Motor neuron (in vitro differentiated cells): Measurements from ENCODE around the gene SYNE2. TPM values are rescaled to one million over a fixed set of nuclear protein-coding genes. Genes with fewer than 3 reads are reported as not detected.

Experiments used
- ATAC-seq, 8 experiments: fragments of 200-7000 bp; cut with Tn5 transposase; replicated peaks in 6 of 8; 2 replicates each; pipeline ENCODE4 v1.8.0; 2021; ENCODE audit warnings: mild to moderate bottlenecking in 8 of 8, moderate library complexity in 8 of 8
- H3K27ac ChIP-seq, 2 donors: fragments of 250-450 bp; sonication (Bioruptor Pico); 2 replicates each; pipeline ENCODE4 v1.9.0; 2021; ENCODE audit warnings: antibody characterized with exemption in 2 of 2, mild to moderate bottlenecking in 2 of 2, moderate library complexity in 1 of 2
- H3K4me1 ChIP-seq, 2 donors: fragments of 250-450 bp; sonication (Bioruptor Pico); replicated peaks in 1 of 2; 2 replicates each; pipeline ENCODE4 v1.6.1; 2021; ENCODE audit warnings: antibody characterized with exemption in 2 of 2, mild to moderate bottlenecking in 2 of 2, moderate library complexity in 1 of 2
- H3K4me3 ChIP-seq, 5 donors: fragments of 250-450 bp; sonication (Bioruptor Pico); 2 replicates each; pipeline ENCODE4 v1.9.0; 2021; ENCODE audit warnings: antibody characterized with exemption in 5 of 5, mild to moderate bottlenecking in 5 of 5, moderate library complexity in 4 of 5
- WGBS, 10 experiments: fragments of 450-650 bp; shearing (Covaris generic); methylation state at CpG; one replicate each; pipeline ENCODE4 v1.0.0; 2022; 5-methylcytosine and 5-hydroxymethylcytosine counted together
- in situ Hi-C, 9 experiments: fragments of 400-800 bp; cut with MboI; loops; one replicate each; pipeline ENCODE4 v1.15.0; 2021; ENCODE audit warnings: low sequenced_read_pairs in 9 of 9, low pct_unique_long_range_greater_than_20kb in 2 of 9; ENCODE audit not compliant: unreplicated experiment in 9 of 9
- total RNA-seq, 8 experiments: library from RNA; unstranded; fragments of 300-600 nt; gene quantifications; 2 replicates each; pipeline versions ENCODE4 v1.2.3 to v1.2.4, GENCODE V29; 2022

Gene SYNE2
- total RNA-seq, 8 experiments from 2014 or later = 3.6 to 51.3 (median 34.2) TPM

GRCh38 chr14:63992858-63993257, 140.1 kb downstream of the SYNE2 start:
- 72 to 100% (median 83%) methylated on average over 1 to 6 of the region's 6 CpGs; no CpG with 5 or more reads in 1 of the 10 experiments for WGBS, 10 experiments

GRCh38 chr14:63993992-63994391, 141.2 kb downstream of the SYNE2 start:
- Histone ChIP-seq H3K27ac (no peak overlapping the region), H3K4me1 (no peaks in the 10 kb centered on the region), H3K4me3 (no peak overlapping the region)
- 79 to 100% (median 86%) methylated on average over 1 to 3 of the region's 3 CpGs; no CpG with 5 or more reads in 2 of the 10 experiments for WGBS, 10 experiments
- ATAC-seq = no peak
- in situ Hi-C loops = no loop called here

More at GRCh38 chr14:63992858-63993257, 140.1 kb downstream of the SYNE2 start:
- Histone ChIP-seq H3K4me1 (no peaks in the 10 kb centered on the region), H3K27ac (no peak overlapping the region), H3K4me3 (no peak overlapping the region)
- no peak for ATAC-seq
- in situ Hi-C loops = no loop called here

GRCh38 chr14:63995285-63995684, 142.5 kb downstream of the SYNE2 start:
- 25 to 100% (median 75%) methylated on average over 1 to 4 of the region's 4 CpGs; no CpG with 5 or more reads in 1 of the 10 experiments for WGBS, 10 experiments
- no peak overlapping the region for H3K27ac ChIP-seq
- in situ Hi-C loops = no loop called here
- no peak overlapping the region for H3K4me3 ChIP-seq
- H3K4me1 ChIP-seq = no peaks in the 10 kb centered on the region
- ATAC-seq = no peak

GRCh38 chr14:63996016-63996415, 143.2 kb downstream of the SYNE2 start:
- Histone ChIP-seq H3K4me3 (no peak overlapping the region), H3K4me1 (no peaks in the 10 kb centered on the region), H3K27ac (no peak overlapping the region)
- 50 to 100% (median 91%) methylated on average over 2 to 4 of the region's 4 CpGs for WGBS, 10 experiments
- no peak for ATAC-seq
- in situ Hi-C loops = no loop called here

- no peak overlapping the region for H3K4me3 ChIP-seq
- in situ Hi-C loops = no loop called here
- no peak overlapping the region for H3K27ac ChIP-seq
- 74 to 100% (median 94%) methylated on average over 2 to 10 of the region's 10 CpGs; no CpG with 5 or more reads in 1 of the 10 experiments for WGBS, 10 experiments
- peak in 3 of 8 experiments; percentile 47 to 73 (median 66) for ATAC-seq
- no peaks in the 10 kb centered on the region for H3K4me1 ChIP-seq
Measured at GRCh38 chr14:63996625-63997220, 143.9 kb downstream of the SYNE2 start.

- Histone ChIP-seq H3K4me1 (no peaks in the 10 kb centered on the region), H3K27ac (no peak overlapping the region), H3K4me3 (no peak overlapping the region)
- 83 to 100% (median 100%) methylated on average over 1 of the region's 1 CpG; no CpG with 5 or more reads in 7 of the 10 experiments for WGBS, 10 experiments
- ATAC-seq = no peak
- in situ Hi-C loops = loop anchor here in 3 of 9 experiments (25.0 kb wide), 2 partner anchors 188 to 312 kb away; no protein-coding TSS in a partner anchor
Measured at GRCh38 chr14:64000749-64001148, 147.9 kb downstream of the SYNE2 start.

- H3K4me3 ChIP-seq = no peak overlapping the region
- no peaks in the 10 kb centered on the region for H3K4me1 ChIP-seq
- in situ Hi-C loops = loop anchor here in 3 of 9 experiments (25.0 kb wide), 2 partner anchors 194 to 306 kb away; no protein-coding TSS in a partner anchor
- H3K27ac ChIP-seq = no peak overlapping the region
- no peak for ATAC-seq
- 70 to 100% (median 100%) methylated on average over 1 to 2 of the region's 2 CpGs; no CpG with 5 or more reads in 1 of the 10 experiments for WGBS, 10 experiments
Measured at GRCh38 chr14:64005822-64006221, 153.0 kb downstream of the SYNE2 start.

- in situ Hi-C loops = loop anchor here in 3 of 9 experiments (25.0 kb wide), 2 partner anchors 196 to 304 kb away; no protein-coding TSS in a partner anchor
- H3K27ac ChIP-seq = no peak overlapping the region
- 75 to 100% (median 100%) methylated on average over 1 to 2 of the region's 2 CpGs; no CpG with 5 or more reads in 4 of the 10 experiments for WGBS, 10 experiments
- H3K4me3 ChIP-seq = no peak overlapping the region
- no peaks in the 10 kb centered on the region for H3K4me1 ChIP-seq
- ATAC-seq = no peak
Measured at GRCh38 chr14:64008016-64008415, 155.2 kb downstream of the SYNE2 start.

GRCh38 chr14:64012003-64012402, 159.2 kb downstream of the SYNE2 start:
- no peak overlapping the region for H3K27ac ChIP-seq
- in situ Hi-C loops = loop anchor here in 3 of 9 experiments (25.0 kb wide), 2 partner anchors 200 to 300 kb away; no protein-coding TSS in a partner anchor
- WGBS, 10 experiments = 83 to 100% (median 100%) methylated on average over 1 to 3 of the region's 3 CpGs; no CpG with 5 or more reads in 3 of the 10 experiments
- no peaks in the 10 kb centered on the region for H3K4me1 ChIP-seq
- ATAC-seq = no peak
- H3K4me3 ChIP-seq = no peak overlapping the region

GRCh38 chr14:64012720-64013119, 159.9 kb downstream of the SYNE2 start:
- no peak for ATAC-seq
- Histone ChIP-seq H3K27ac (no peak overlapping the region), H3K4me1 (no peaks in the 10 kb centered on the region), H3K4me3 (no peak overlapping the region)
- 20 to 100% (median 100%) methylated on average over 1 of the region's 1 CpG; no CpG with 5 or more reads in 2 of the 10 experiments for WGBS, 10 experiments
- in situ Hi-C loops = loop anchor here in 3 of 9 experiments (25.0 kb wide), 2 partner anchors 200 to 300 kb away; no protein-coding TSS in a partner anchor

- in situ Hi-C loops = loop anchor here in 1 of 9 experiments (25.0 kb wide), 1 partner anchor 262 kb away; the partner anchor contains the start of gene ESR2
- peak in 4 of 8 experiments; percentile 17 to 72 (median 60) for ATAC-seq
- Histone ChIP-seq H3K4me3 (no peak overlapping the region), H3K4me1 (peaks cover 4 to 11% of the 10 kb centered on the region in 2 donors), H3K27ac (no peak overlapping the region)
- 0 to 100% (median 63%) methylated on average over 1 to 3 of the region's 3 CpGs; no CpG with 5 or more reads in 1 of the 10 experiments for WGBS, 10 experiments
Measured at GRCh38 chr14:64025479-64025878, 172.7 kb downstream of the SYNE2 start.

- 72 to 100% (median 100%) methylated on average over 1 to 2 of the region's 2 CpGs; no CpG with 5 or more reads in 3 of the 10 experiments for WGBS, 10 experiments
Measured at GRCh38 chr14:64026600-64026999, 173.8 kb downstream of the SYNE2 start.

GRCh38 chr14:64035143-64035542, 182.3 kb downstream of the SYNE2 start:
- in situ Hi-C loops = loop anchor here in 1 of 9 experiments (25.0 kb wide), 1 partner anchor 252 kb away; the partner anchor contains the start of gene ESR2
- Histone ChIP-seq H3K27ac (no peak overlapping the region), H3K4me3 (no peak overlapping the region), H3K4me1 (peaks cover 4 to 5% of the 10 kb centered on the region in 2 donors)
- WGBS, 10 experiments = 40 to 100% (median 72%) methylated on average over 1 of the region's 1 CpG; no CpG with 5 or more reads in 2 of the 10 experiments
- peak in 3 of 8 experiments; percentile 34 to 58 (median 56) for ATAC-seq

More at GRCh38 chr14:64026600-64026999, 173.8 kb downstream of the SYNE2 start:
- H3K4me3 ChIP-seq = no peak overlapping the region
- no peak for ATAC-seq
- H3K4me1 ChIP-seq = peaks cover 4 to 11% of the 10 kb centered on the region in 2 donors
- H3K27ac ChIP-seq = no peak overlapping the region
- in situ Hi-C loops = loop anchor here in 1 of 9 experiments (25.0 kb wide), 1 partner anchor 261 kb away; the partner anchor contains the start of gene ESR2
